GM21367 (cell line): ENCODE measurements around the gene TTC29.
"Not testable (repeated sequence)": the region's sequence is repeated elsewhere in the genome, so short reads cannot be mapped to it uniquely, and the experiment has no call there.

ENCODE experiments used
- ATAC-seq: cut with Tn5 transposase; IDR thresholded peaks from one replicate; pipeline ENCODE4 v1.9.1; 2021; ENCODE audit not compliant: unreplicated experiment

Gene TTC29

GRCh38 chr4:146739182-146739581, 206.5 kb downstream of the TTC29 start:
- ATAC-seq: no peak

- ATAC-seq: not testable (repeated sequence)
These were observed 222.1 kb downstream of the TTC29 start for GRCh38 chr4:146723519-146723918.

GRCh38 chr4:146709956-146710355, 235.7 kb downstream of the TTC29 start:
- no peak for ATAC-seq

- no peak for ATAC-seq
These were observed 245.8 kb downstream of the TTC29 start for GRCh38 chr4:146699910-146700309.

- ATAC-seq: no peak
These were observed 270.7 kb downstream of the TTC29 start for GRCh38 chr4:146674829-146675570.

- ATAC-seq: not testable (repeated sequence)
These were observed 281.7 kb downstream of the TTC29 start for GRCh38 chr4:146663968-146664311.

- no peak for ATAC-seq
These were observed 284.3 kb downstream of the TTC29 start for GRCh38 chr4:146661367-146661766.
